H9 (cell line): ENCODE data around the gene MGAM2. TPM values are rescaled to one million over a fixed set of nuclear protein-coding genes. Genes with fewer than 3 reads are reported as not detected.

Experiments
- DNase-seq: peaks from one replicate; pipeline ENCODE4 v3.0.0-alpha.2; 2017
- H2AFZ ChIP-seq: one replicate; pipeline ENCODE4 v1.6.1; 2013; ENCODE audit warnings: mild to moderate bottlenecking, low read length, control low read depth, moderate library complexity
- H2AK5ac ChIP-seq: 2 replicates; pipeline ENCODE4 v1.6.1; 2013; ENCODE audit warnings: low read length, control low read depth, mixed read lengths; ENCODE audit not compliant: insufficient read length
- H2BK120ac ChIP-seq: one replicate; pipeline ENCODE4 v1.6.1; 2013; ENCODE audit warnings: low read depth, mild to moderate bottlenecking, low read length, control low read depth, inconsistent platforms; ENCODE audit not compliant: poor library complexity, severe bottlenecking
- H2BK12ac ChIP-seq: 2 replicates; pipeline ENCODE4 v1.6.1; 2013; ENCODE audit warnings: low read length, control low read depth, mixed read lengths, low read depth; ENCODE audit not compliant: insufficient read length
- H2BK15ac ChIP-seq: 2 replicates; pipeline ENCODE4 v1.6.1; 2013; ENCODE audit warnings: low read depth, low read length, control low read depth
- H2BK20ac ChIP-seq: one replicate; pipeline ENCODE4 v1.6.1; 2013; ENCODE audit warnings: low read depth, mild to moderate bottlenecking, low read length, control low read depth, inconsistent platforms; ENCODE audit not compliant: poor library complexity, severe bottlenecking
- H2BK5ac ChIP-seq: 2 replicates; pipeline ENCODE4 v1.6.1; 2013; ENCODE audit warnings: low read length, control low read depth, mixed read lengths; ENCODE audit not compliant: insufficient read length
- H3K14ac ChIP-seq: 2 replicates; pipeline ENCODE4 v1.6.1; 2013; ENCODE audit warnings: low read length, control low read depth; ENCODE audit not compliant: insufficient read depth
- H3K18ac ChIP-seq: 2 replicates; pipeline ENCODE4 v1.6.1; 2013; ENCODE audit warnings: low read depth, mild to moderate bottlenecking, mixed read lengths, low read length, control low read depth; ENCODE audit not compliant: insufficient read length
- H3K23ac ChIP-seq: 2 replicates; pipeline ENCODE4 v1.6.1; 2013; ENCODE audit warnings: low read length, control low read depth, mixed read lengths, low read depth; ENCODE audit not compliant: insufficient read length
- H3K23me2 ChIP-seq: 2 replicates; pipeline ENCODE4 v1.6.1; 2013; ENCODE audit warnings: low read depth, mild to moderate bottlenecking, mixed read lengths, low read length, control low read depth; ENCODE audit not compliant: insufficient read length, poor library complexity, severe bottlenecking
- H3K27ac ChIP-seq: 2 replicates; pipeline ENCODE4 v1.5.1; 2013; ENCODE audit warnings: low read length, control low read depth, mixed read lengths, low read depth; ENCODE audit not compliant: insufficient read length
- H3K27me3 ChIP-seq: 2 replicates; pipeline ENCODE4 v1.6.1; 2013; ENCODE audit warnings: low read length, control low read depth, inconsistent platforms; ENCODE audit not compliant: insufficient read depth
- H3K4ac ChIP-seq: 2 replicates; pipeline ENCODE4 v1.6.1; 2013; ENCODE audit warnings: low read depth, mild to moderate bottlenecking, control low read depth, inconsistent platforms, low read length, moderate library complexity
- H3K4me1 ChIP-seq: 2 replicates; pipeline ENCODE4 v1.6.1; 2013; ENCODE audit warnings: low read length, control low read depth, inconsistent platforms; ENCODE audit not compliant: insufficient read depth
- H3K4me2 ChIP-seq: 2 replicates; pipeline ENCODE4 v1.6.1; 2013; ENCODE audit warnings: low read length, control low read depth, mixed read lengths; ENCODE audit not compliant: insufficient read length, insufficient read depth
- H3K56ac ChIP-seq: 2 replicates; pipeline ENCODE4 v1.6.1; 2013; ENCODE audit warnings: low read depth, mild to moderate bottlenecking, mixed read lengths, low read length, control low read depth; ENCODE audit not compliant: insufficient read length
- H3K79me1 ChIP-seq: 2 replicates; pipeline ENCODE4 v1.6.1; 2013; ENCODE audit warnings: low read depth, mild to moderate bottlenecking, moderate library complexity, low read length, control low read depth, inconsistent platforms; ENCODE audit not compliant: insufficient read depth, poor library complexity, severe bottlenecking
- H3K79me2 ChIP-seq: 2 replicates; pipeline ENCODE4 v1.6.1; 2013; ENCODE audit warnings: low read length, control low read depth, inconsistent platforms; ENCODE audit not compliant: insufficient read depth
- H3K9ac ChIP-seq: 2 replicates; pipeline ENCODE4 v1.6.1; 2013; ENCODE audit warnings: low read length, control low read depth, mixed read lengths; ENCODE audit not compliant: insufficient read length; ENCODE audit errors: extremely low read depth
- H3K9me3 ChIP-seq: one replicate; pipeline ENCODE4 v1.6.1; 2013; ENCODE audit warnings: low read depth, low read length, inconsistent platforms; ENCODE audit not compliant: control insufficient read depth
- H3T11ph ChIP-seq: one replicate; pipeline ENCODE4 v1.6.1; 2013; ENCODE audit warnings: mild to moderate bottlenecking, low read length, control low read depth, inconsistent platforms
- H4K20me1 ChIP-seq: one replicate; pipeline ENCODE4 v1.6.1; 2013; ENCODE audit not compliant: control insufficient read depth, insufficient read length, insufficient read depth
- H4K5ac ChIP-seq: 2 replicates; pipeline ENCODE4 v1.6.1; 2013; ENCODE audit warnings: low read depth, mild to moderate bottlenecking, mixed read lengths, low read length, control low read depth; ENCODE audit not compliant: insufficient read length
- H4K8ac ChIP-seq: replicated peaks from 2 replicates; pipeline ENCODE4 v1.6.1; 2013; ENCODE audit warnings: low read length, control low read depth, mixed read lengths, low read depth; ENCODE audit not compliant: insufficient read length
- H4K91ac ChIP-seq: 2 replicates; pipeline ENCODE4 v1.6.1; 2013; ENCODE audit warnings: low read depth, mild to moderate bottlenecking, moderate library complexity, mixed read lengths, low read length, control low read depth; ENCODE audit not compliant: insufficient read length
- H3K27ac Mint-ChIP-seq, 3 experiments: 2 replicates in 2 of 3; 3 replicates in 1 of 3; pipeline ENCODE4 v1.8.0; 2020 to 2021; ENCODE audit warnings: mixed read lengths in 3 of 3, mild to moderate bottlenecking in 1 of 3, moderate library complexity in 1 of 3
- H3K27me3 Mint-ChIP-seq: 2 replicates; pipeline ENCODE4 v1.8.0; 2021; ENCODE audit warnings: low read depth, mild to moderate bottlenecking, moderate library complexity, mixed read lengths
- H3K36me3 Mint-ChIP-seq, 3 experiments: 2 replicates in 2 of 3; 3 replicates in 1 of 3; pipeline ENCODE4 v1.8.0; 2020 to 2021; ENCODE audit warnings: low read depth in 3 of 3, mixed read lengths in 3 of 3; ENCODE audit not compliant: insufficient read depth in 1 of 3
- H3K4me1 Mint-ChIP-seq, 2 experiments: 2 replicates each; pipeline ENCODE4 v1.8.0; 2020; ENCODE audit warnings: mixed read lengths in 2 of 2
- H3K4me3 Mint-ChIP-seq, 2 experiments: 2 replicates in 1 of 2; 3 replicates in 1 of 2; pipeline ENCODE4 v1.8.0; 2020 to 2021; ENCODE audit warnings: mild to moderate bottlenecking in 2 of 2, mixed read lengths in 2 of 2, moderate library complexity in 1 of 2
- H3K9me3 Mint-ChIP-seq, 2 experiments: 2 replicates in 1 of 2; 3 replicates in 1 of 2; pipeline ENCODE4 v1.8.0; 2020; ENCODE audit warnings: mild to moderate bottlenecking in 2 of 2, mixed read lengths in 2 of 2, moderate library complexity in 1 of 2
- WGBS: extraction: QIAGEN DNeasy Blood & Tissue Kit; methylation state at CpG from one replicate; pipeline ENCODE4 v1.1.7; 2013; ENCODE audit warnings: missing lambda C conversion rate, low lambda C conversion rate, mixed read lengths; ENCODE audit not compliant: insufficient read length; ENCODE audit errors: extremely low coverage; 5-methylcytosine and 5-hydroxymethylcytosine counted together
- total RNA-seq: library from RNA; stranded (reverse); gene quantifications from 2 replicates; pipeline ENCODE4 v1.2.1, GENCODE V29; 2021
- TF ChIP-seq, protein P1 (sequence below): fragments of 200-600 bp; sonication (generic); conservative IDR thresholded peaks from 3 replicates; pipeline ENCODE4 v1.8.0; 2021; ENCODE audit warnings: antibody characterized with exemption, mild to moderate bottlenecking

MGAM2 gene
- total RNA-seq, 1 experiment from 2014 or later: not detected

DNA sequence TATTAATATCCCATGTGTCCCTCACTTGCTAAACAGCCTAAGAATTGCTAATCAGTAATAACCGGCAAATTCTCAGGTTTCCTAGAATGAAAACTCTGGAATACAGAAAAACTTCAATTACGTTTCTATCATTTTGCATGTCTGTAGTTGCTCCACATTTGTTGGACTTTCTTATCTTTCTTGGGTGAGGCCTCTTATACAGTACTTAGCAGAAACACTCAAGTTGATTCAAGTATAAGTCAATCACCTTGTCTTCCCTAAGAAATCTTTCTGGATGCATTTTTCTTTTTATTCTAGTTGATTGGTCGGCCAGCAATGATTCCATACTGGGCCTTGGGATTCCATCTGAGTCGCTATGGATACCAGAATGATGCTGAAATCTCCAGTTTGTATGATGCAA, 61.4 kb downstream of the MGAM2 start:
- TF ChIP-seq, protein P1, sequence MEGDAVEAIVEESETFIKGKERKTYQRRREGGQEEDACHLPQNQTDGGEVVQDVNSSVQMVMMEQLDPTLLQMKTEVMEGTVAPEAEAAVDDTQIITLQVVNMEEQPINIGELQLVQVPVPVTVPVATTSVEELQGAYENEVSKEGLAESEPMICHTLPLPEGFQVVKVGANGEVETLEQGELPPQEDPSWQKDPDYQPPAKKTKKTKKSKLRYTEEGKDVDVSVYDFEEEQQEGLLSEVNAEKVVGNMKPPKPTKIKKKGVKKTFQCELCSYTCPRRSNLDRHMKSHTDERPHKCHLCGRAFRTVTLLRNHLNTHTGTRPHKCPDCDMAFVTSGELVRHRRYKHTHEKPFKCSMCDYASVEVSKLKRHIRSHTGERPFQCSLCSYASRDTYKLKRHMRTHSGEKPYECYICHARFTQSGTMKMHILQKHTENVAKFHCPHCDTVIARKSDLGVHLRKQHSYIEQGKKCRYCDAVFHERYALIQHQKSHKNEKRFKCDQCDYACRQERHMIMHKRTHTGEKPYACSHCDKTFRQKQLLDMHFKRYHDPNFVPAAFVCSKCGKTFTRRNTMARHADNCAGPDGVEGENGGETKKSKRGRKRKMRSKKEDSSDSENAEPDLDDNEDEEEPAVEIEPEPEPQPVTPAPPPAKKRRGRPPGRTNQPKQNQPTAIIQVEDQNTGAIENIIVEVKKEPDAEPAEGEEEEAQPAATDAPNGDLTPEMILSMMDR: no peak
- Histone ChIP-seq H2BK5ac (no peak overlapping the region), H3K27ac (no peak overlapping the region), H3K14ac (no peak overlapping the region), H2BK15ac (no peak overlapping the region), H2AFZ (no peak overlapping the region), H3K27me3 (no peaks in the 10 kb centered on the region), H4K91ac (no peak overlapping the region), H2BK120ac (no peak overlapping the region), H4K20me1 (no peaks in the 10 kb centered on the region), H3K56ac (no peak overlapping the region), H3K4me2 (no peak overlapping the region), H3K79me2 (no peaks in the 10 kb centered on the region), H2BK12ac (no peak overlapping the region), H3K23me2 (no peaks in the 10 kb centered on the region), H3K4ac (no peak overlapping the region), H3K4me1 (no peaks in the 10 kb centered on the region), H4K5ac (no peak overlapping the region), H2BK20ac (no peak overlapping the region), H3K23ac (no peak overlapping the region), H3K79me1 (no peaks in the 10 kb centered on the region), H3T11ph (no peak overlapping the region), H4K8ac (no peak overlapping the region), H3K9me3 (no peaks in the 10 kb centered on the region), H3K18ac (no peak overlapping the region), H2AK5ac (no peak overlapping the region), H3K9ac (no peak overlapping the region)
- Mint-ChIP-seq H3K4me1 (no peaks in the 10 kb centered on the region), H3K4me3 (no peak overlapping the region), H3K9me3 (peaks cover 2 to 3% of the 10 kb centered on the region in 2 experiments; a peak in 3 of 5 replicates), H3K27me3 (0 out of 2 replicates have a peak, but pooled peaks cover 1% of the 10 kb centered on the region), H3K27ac (no peak overlapping the region), H3K36me3 (no peaks in the 10 kb centered on the region; a peak in 1 of 7 replicates)
- DNase-seq: no peak
- no CpG with 5 or more reads among the region's 4 CpGs for WGBS
